Omental fat pad (tissue), 4 donors: ENCODE measurements around the gene WDR18. TPM values are rescaled to one million over a fixed set of nuclear protein-coding genes. Genes with fewer than 3 reads are reported as not detected.

ENCODE experiments used
- ATAC-seq: fragments of 150-250 bp; one replicate; pipeline ENCODE4 v1.9.1; 2016; ENCODE audit warnings: mild to moderate bottlenecking, moderate library complexity; ENCODE audit not compliant: low FRiP score
- DNase-seq: peaks from one replicate; pipeline ENCODE4 v3.0.0-alpha.2; 2019; ENCODE audit warnings: low spot score
- CTCF ChIP-seq, 3 donors: fragments of 450-650 bp; IDR thresholded peaks; one replicate each; pipeline ENCODE4 v1.5.1; 2016 to 2017; ENCODE audit warnings: antibody characterized with exemption in 3 of 3, mild to moderate bottlenecking in 3 of 3, moderate library complexity in 2 of 3
- total RNA-seq, 4 donors: library from RNA; depleted of rRNA; stranded (reverse); fragments of >200 nt; gene quantifications; one replicate each; pipeline ENCODE4 v1.1.0, GENCODE V29; 2016

The WDR18 gene
- 10 to 100 TPM; 22.8 to 69.4 (median 37.5) TPM for total RNA-seq

GRCh38 chr19:984165-984967 is at the start of gene WDR18:
TSS of gene WDR18 (plus strand) at chr19:984345. CDS start at chr19:984354, 9 bp downstream.
- peak; percentile 88 for ATAC-seq
- DNase-seq: peak; percentile 88
- peak in 1 of 3 donors; percentile 6 for TF ChIP-seq CTCF (IDR thresholded peaks at IDR 0.05)

GRCh38 chr19:934865-935479 is 49.2 kb upstream of the WDR18 start:
- ATAC-seq (peak; percentile 91), DNase-seq (no peak)
- no peak for TF ChIP-seq CTCF (IDR thresholded peaks at IDR 0.05)

GRCh38 chr19:936175-936546 is 48.0 kb upstream of the WDR18 start:
- no peak for DNase-seq
- no peak for TF ChIP-seq CTCF (IDR thresholded peaks at IDR 0.05)
- ATAC-seq: no peak

GRCh38 chr19:937259-937694 is 46.9 kb upstream of the WDR18 start:
- DNase-seq: no peak
- no peak for TF ChIP-seq CTCF (IDR thresholded peaks at IDR 0.05)
- no peak for ATAC-seq

- DNase-seq (no peak), ATAC-seq (no peak)
- TF ChIP-seq CTCF (IDR thresholded peaks at IDR 0.05): no peak
These were observed 45.8 kb upstream of the WDR18 start for GRCh38 chr19:938233-938923.

- no peak for TF ChIP-seq CTCF (IDR thresholded peaks at IDR 0.05)
- DNase-seq (no peak), ATAC-seq (no peak)
These were observed 44.7 kb upstream of the WDR18 start for GRCh38 chr19:939439-939838.
